Rectal smooth muscle tissue (tissue), 1 donor: ENCODE data around the gene SMIM44.
"Not testable (repeated sequence)": the region's sequence is repeated elsewhere in the genome, so short reads cannot be mapped to it uniquely, and the experiment has no call there.

Experiments used
- H3K27ac ChIP-seq: one replicate; pipeline ENCODE4 v1.7.0; 2013; ENCODE audit warnings: low read depth, low read length, inconsistent platforms
- H3K27me3 ChIP-seq: one replicate; pipeline ENCODE4 v1.7.0; 2013; ENCODE audit warnings: low read length; ENCODE audit not compliant: control insufficient read depth, insufficient read depth
- H3K36me3 ChIP-seq: one replicate; pipeline ENCODE4 v1.7.0; 2013; ENCODE audit warnings: low read length; ENCODE audit not compliant: control insufficient read depth, insufficient read depth
- H3K4me1 ChIP-seq: one replicate; pipeline ENCODE4 v1.7.0; 2013; ENCODE audit warnings: low read length; ENCODE audit not compliant: control insufficient read depth, insufficient read depth
- H3K4me3 ChIP-seq: one replicate; pipeline ENCODE4 v1.7.0; 2013; ENCODE audit warnings: low read length
- H3K9ac ChIP-seq: one replicate; pipeline ENCODE4 v1.7.0; 2013; ENCODE audit warnings: low read length

The SMIM44 gene

DNA sequence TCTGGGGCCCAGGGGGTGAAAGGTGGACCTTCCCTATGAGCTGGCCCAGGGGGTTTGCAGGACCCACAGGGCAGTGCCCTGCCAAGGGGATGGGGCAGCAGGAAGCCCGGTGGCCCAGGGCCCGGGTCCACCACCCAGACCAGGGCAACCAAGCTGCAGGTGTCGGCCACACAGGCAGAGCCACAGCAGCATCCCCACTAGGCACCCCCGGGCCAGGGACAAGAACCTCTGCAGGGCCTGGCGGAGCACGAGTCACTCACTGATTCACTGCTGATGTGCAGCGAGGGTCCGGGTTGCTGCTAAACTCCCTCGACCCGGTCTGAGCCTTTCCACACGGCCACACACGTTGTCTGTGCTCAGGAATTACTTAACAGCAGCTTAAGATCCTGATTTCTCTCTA lies 31.7 kb upstream of the SMIM44 start:
- no peak overlapping the region for H3K4me3 ChIP-seq
- H3K4me1 ChIP-seq, result no peaks in the 10 kb centered on the region
- no peak overlapping the region for H3K27ac ChIP-seq
- H3K9ac ChIP-seq, result no peak overlapping the region
- H3K36me3 ChIP-seq, result peaks cover 6% of the 10 kb centered on the region
- no peaks in the 10 kb centered on the region for H3K27me3 ChIP-seq

DNA sequence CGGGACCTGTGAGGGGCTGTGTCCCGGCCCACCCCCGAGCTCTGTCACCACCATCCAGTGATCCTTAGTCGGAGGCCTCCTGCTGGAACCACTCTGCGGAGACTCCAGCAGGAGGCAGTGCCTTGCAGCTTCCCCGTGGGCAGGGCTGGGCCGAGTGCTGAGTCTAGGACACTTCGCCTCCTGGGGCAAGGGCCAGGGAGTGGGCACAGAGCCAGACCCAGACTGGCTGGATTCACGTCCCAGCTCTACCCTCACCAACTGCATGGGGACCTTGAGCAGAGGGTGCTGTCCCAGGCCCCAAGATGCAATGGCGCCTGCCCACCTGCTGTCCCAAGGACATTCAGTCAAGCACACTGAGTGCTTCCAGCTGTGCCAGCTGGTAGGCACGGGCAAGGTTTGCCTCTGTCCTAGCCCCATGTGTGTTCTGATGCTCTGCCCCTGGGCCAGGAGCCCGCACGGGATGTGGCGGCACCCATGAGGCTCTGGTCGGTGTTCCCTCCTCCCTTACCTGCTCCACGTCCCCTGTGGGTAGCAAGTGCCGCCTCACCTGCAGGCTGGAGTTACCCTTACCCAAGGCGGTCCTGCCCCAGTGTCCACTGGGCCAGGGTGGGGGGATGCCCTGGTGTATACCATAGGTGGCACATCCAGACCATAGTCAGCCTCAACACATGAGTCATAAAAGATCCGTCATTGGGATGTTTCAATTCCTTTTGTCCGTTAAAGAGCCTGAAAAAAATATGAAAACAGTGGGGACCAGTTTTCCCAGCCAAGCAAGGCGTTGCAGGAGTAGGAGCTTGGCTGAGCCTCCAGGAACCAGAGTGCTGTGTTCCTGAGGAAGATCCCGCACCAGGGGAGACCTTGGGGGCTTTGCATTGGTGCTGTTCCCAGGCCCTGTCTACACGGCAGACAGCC lies 30.2 kb upstream of the SMIM44 start:
- H3K36me3 ChIP-seq, result no peaks in the 10 kb centered on the region
- no peaks in the 10 kb centered on the region for H3K4me1 ChIP-seq
- no peak overlapping the region for H3K9ac ChIP-seq
- H3K4me3 ChIP-seq, result no peak overlapping the region
- no peak overlapping the region for H3K27ac ChIP-seq
- no peaks in the 10 kb centered on the region for H3K27me3 ChIP-seq

DNA sequence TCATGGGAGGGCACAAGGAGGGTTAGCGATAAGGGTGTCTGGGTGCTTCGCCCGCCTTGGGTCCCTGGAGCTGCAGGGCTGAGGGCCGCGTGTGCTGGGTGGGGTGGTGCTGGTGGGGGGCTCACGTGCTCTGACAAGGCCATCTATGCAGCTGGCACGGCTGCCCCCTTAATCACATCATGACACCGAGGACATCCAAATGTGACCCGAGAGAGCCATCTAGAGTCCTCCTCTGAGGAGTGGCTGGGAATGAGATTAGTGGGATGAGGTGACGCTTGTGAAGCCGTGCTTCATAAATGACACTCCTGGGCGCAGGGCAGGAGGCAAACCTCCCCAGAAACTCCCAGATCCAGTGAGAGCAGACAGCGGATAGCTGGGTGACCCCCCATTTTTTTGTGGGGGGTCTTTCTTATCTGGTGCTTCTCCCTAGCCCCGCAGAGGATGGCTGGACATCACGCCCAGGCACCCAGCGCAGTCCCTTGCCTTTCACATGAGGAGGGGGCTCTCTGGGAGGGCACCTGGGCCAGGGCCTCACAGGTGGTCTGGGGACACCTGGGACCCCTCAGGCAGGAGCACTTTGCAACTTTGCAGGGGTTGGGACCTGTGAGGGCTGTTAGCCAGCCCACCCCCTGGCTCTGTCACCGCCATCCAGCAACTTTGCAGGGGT lies 29.5 kb upstream of the SMIM44 start:
- H3K4me3 ChIP-seq, result no peak overlapping the region
- no peaks in the 10 kb centered on the region for H3K27me3 ChIP-seq
- H3K36me3 ChIP-seq, result no peaks in the 10 kb centered on the region
- no peak overlapping the region for H3K9ac ChIP-seq
- H3K27ac ChIP-seq, result no peak overlapping the region
- H3K4me1 ChIP-seq, result peaks cover 1% of the 10 kb centered on the region

DNA sequence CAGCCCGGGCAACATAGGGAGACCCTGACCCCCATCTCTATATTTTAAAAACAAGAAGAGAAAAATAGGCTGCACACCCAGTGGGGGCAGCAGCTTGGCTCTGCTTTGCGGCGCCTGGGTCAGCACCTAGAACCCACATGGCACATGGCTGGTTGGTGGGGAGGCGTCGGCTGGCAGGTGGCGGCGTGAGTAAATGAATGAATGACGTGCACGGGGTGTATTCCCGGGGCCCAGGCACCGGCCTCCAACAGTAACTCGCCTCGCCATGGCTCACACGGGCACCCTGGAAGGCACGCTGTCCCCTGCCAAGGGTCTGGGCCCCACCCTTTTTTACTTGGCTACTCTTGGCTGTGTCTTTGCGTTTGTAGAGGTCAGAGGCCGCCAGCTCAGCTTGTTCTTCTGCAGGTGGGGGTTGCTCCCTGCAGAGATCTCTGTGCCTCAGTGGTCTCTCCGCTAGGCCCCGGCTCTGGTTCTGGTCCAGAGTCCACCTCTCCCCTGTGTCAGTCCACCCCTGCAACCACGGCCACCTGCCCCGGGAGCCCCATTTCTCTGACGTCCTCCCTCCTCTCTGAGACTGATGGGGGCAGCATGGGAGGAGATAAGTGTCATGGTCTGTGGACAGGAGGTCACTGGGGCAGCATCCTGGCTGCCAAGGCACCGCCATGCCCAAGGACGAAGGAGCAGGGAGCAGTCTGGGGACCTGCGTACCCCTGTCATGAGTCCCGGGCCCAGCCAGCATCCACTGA lies 28.4 kb upstream of the SMIM44 start:
- Histone ChIP-seq H3K27ac (no peak overlapping the region), H3K4me3 (no peak overlapping the region), H3K4me1 (peaks cover 4% of the 10 kb centered on the region), H3K36me3 (no peaks in the 10 kb centered on the region), H3K27me3 (no peaks in the 10 kb centered on the region), H3K9ac (no peak overlapping the region)

DNA sequence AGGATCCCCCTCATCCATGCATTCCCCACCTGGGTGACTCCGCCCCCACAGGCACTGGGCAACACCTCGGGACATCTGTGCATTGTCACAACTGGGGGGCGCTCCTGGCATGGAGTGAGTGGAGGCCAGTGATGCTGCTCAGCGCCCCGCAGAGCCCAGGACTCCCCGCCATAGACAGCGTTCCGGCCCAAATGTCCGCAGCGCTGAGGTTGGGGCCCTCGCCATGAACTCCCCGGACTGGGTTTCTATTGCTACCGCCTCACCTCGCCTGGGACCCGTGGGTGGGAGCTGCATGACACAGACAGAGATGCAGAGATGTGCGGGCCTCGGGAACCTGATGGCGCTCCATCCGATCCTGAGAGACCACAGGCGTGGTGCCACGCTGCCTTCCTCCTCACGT lies 27.5 kb upstream of the SMIM44 start:
- Histone ChIP-seq H3K36me3 (no peaks in the 10 kb centered on the region), H3K27me3 (no peaks in the 10 kb centered on the region), H3K4me1 (peaks cover 4% of the 10 kb centered on the region), H3K9ac (no peak overlapping the region), H3K27ac (no peak overlapping the region), H3K4me3 (no peak overlapping the region)

DNA sequence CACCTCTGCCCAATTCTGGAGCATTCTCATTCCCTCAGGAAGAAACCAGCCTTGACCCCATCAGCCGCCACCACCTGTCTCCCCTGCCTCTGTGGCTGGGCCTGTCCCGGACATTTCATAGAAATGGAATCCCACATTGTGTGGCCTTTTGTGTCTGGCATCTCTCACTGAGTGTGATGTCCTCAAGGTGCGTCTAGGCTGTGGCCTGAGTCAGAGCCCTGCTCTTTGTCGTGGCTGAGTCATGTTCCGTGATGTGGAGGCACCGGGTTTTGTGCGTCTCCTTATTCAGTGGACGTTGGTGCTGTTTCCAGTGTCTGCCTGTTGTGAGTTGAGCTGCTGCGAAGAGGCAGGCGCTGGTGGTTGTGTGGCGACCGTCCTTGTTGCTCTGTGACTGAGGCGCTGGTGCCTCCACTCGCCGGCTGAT lies 26.3 kb upstream of the SMIM44 start:
- Histone ChIP-seq H3K27ac (no peak overlapping the region), H3K4me1 (peaks cover 4% of the 10 kb centered on the region), H3K9ac (no peak overlapping the region), H3K27me3 (no peaks in the 10 kb centered on the region), H3K4me3 (no peak overlapping the region), H3K36me3 (no peaks in the 10 kb centered on the region)

DNA sequence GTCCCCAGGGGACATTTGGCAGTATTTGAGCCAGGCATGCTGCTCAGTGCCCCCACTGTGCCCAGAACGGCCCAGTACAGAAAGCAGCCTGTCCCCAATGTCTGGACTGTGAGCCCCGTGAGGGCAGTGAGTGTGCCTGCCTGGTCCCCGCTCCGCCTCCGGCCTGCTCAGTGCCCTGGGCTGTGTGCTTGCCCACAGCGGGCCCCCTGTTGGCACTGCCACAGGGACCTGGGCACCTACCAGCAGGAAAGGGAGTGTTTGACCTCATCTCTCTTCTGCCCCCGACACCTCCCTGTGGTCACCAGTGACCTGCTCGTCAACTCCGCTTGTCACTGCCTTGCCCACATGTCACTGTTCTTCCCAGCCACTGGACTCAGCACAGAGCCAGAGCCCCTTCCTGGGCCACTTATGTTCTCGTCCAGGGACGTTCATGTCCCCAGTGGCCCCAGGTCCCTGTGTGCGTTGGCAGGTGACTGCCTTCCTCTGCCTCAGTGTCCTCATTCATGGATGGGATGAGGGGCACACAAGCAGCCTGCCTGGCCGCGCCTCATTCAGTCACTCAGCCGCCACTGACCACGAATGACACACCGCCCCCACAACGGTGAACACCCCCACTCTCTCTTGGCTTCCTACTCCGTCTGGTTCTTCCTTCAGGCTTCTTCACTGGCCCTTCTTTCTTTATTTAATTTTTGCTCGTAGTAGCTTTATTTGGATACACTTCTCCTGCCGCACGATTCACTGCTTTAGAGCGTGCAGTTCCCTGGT lies 25.7 kb upstream of the SMIM44 start:
- Histone ChIP-seq H3K4me3 (no peak overlapping the region), H3K27me3 (no peaks in the 10 kb centered on the region), H3K9ac (no peak overlapping the region), H3K4me1 (peaks cover 4% of the 10 kb centered on the region), H3K27ac (no peak overlapping the region), H3K36me3 (no peaks in the 10 kb centered on the region)

DNA sequence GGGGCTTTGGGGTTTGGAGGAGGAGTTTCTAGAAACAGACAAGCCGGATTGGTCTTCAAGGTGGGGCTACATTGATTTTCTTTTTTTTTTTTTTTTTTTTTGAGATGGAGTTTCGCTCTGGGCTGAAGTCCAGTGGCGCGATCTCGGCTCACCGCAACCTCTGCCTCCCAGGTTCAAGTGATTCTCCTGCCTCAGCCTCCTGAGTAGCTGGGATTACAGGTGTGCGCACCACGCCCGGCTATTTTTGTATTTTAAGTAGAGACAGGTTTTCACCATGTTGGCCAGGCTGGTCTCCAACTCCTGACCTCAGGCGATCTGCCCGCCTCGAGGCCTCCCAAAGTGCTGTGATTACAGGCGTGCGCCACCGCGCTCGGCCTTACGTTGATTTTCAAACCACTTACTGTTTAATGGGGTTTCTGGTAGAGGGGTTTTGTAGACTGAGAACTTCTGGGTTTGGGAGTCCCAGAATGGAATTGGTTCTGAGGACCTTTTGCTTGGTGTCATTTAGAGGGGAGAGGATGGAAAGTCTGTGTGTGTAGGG lies 24.9 kb upstream of the SMIM44 start:
- H3K36me3 ChIP-seq, H3K27ac ChIP-seq, H3K4me3 ChIP-seq, H3K4me1 ChIP-seq, H3K9ac ChIP-seq, H3K27me3 ChIP-seq: not testable (repeated sequence)

DNA sequence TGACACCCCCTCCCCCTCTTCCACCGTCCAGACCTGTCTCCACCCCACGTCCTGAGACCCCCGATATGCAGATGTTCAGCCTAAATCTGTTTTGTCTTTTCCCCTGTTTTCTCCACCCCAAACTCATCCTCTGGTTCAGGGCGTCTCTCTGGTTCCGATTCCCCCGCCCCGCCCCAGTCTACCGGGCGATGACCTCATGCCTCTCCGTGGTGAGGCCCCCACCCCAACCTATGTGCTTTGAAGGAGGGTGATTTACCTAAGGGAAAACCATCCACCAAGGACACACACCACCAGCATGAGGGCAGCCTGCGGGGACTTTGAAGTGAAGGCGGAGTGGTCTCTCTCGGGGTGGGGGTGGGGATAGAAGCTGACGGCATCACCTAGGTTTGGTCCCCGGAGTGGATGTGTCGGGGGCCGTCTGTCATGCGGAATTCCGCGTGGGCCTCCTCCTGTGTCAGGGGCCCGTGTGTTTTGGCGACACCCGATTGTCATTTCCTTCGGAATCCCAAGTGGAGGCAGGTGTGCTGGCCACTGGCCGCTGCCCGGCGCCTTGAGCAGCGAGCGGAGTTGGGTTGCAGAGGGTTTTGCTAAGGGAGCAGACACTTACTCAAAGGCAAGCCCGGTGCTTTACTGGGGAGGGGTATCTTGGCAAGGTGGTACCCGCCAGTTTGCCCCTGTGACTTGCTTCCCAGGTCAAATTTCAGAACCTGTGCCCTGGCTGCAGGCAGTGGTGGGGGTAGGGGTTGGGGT lies 24.3 kb upstream of the SMIM44 start:
- Histone ChIP-seq H3K36me3 (no peaks in the 10 kb centered on the region), H3K9ac (peak overlapping the region; percentile 71), H3K4me1 (peaks cover 4% of the 10 kb centered on the region), H3K27me3 (no peaks in the 10 kb centered on the region), H3K27ac (peak overlapping the region; percentile 34), H3K4me3 (peak overlapping the region; percentile 82)

DNA sequence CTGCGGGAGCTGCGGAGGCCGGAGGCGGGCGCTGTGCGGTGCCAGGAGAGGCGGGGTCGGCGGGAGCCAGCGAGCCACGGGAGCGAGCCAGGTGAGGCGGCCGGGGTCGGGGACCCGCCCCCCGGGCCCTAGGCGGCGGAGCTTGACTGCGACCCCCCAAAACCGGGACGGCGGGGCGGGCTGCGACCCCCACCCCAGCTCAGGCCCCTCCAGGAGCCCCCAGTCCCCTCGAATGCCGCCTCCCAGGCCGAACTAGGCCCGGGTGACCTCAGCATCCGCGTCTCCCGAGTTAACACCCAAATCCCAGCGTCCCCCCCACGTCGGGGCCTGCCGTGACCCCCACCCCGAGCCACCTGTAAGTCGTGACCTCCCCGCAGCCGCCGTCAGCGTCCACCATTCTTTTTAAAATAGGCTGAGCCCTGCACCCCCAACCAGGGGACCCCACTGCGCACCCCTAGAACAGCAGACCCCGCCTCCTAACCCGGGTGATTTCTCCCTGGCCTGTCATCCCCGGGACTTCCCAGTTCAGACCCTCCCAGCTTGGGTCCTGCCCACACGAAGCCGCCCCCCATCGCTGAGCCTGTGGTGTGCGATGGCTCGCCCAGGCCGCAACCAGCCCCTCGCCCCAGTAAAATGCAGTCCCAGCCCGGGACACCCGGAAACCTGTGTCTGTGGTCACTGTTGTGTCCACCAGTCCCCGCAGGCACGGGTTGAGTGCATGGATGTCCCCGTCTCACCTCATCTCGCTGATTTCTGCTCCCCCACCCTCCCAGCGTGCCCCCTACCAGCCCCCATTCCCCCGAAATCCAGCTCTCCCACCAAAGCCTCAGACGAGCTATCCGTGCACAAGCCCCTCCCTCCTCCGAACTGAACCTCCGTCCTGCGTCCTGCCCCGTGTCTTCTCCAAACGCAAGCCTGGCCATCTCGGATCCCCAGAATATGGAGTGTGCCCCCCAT lies 23.4 kb upstream of the SMIM44 start:
- Histone ChIP-seq H3K4me3 (peak overlapping the region; percentile 82), H3K4me1 (peaks cover 4% of the 10 kb centered on the region), H3K27ac (peak overlapping the region; percentile 79)

More for the DNA sequence above, 23.4 kb upstream of the SMIM44 start:
- Histone ChIP-seq H3K9ac (peak overlapping the region; percentile 71), H3K36me3 (no peaks in the 10 kb centered on the region), H3K27me3 (no peaks in the 10 kb centered on the region)
